HCT116 (cell line): Measurements from ENCODE around the gene GPHA2. TPM values are rescaled to one million over a fixed set of nuclear protein-coding genes. Genes with fewer than 3 reads are reported as not detected.

Experiments
- ATAC-seq: fragments of 200-7000 bp; cut with Tn5 transposase; 2 replicates; pipeline ENCODE4 v1.9.1; 2020; ENCODE audit warnings: mild to moderate bottlenecking, moderate library complexity
- BruUV-seq: library from RNA; stranded (reverse); fragments of 400-500 nt; replicated peaks from 2 replicates; lab custom pipeline; 2021; lab: Mats Ljungman, UMichigan
- CTCF ChIA-PET: fragments of 300-600 bp; sonication (Branson Sonifier 250); formaldehyde crosslinking; loops from one replicate; lab custom pipeline; 2021; ENCODE audit warnings: antibody characterized with exemption; lab: Charles Lee
- POLR2A ChIA-PET: fragments of 300-600, 350-600 bp; sonication (Branson Sonifier 250); formaldehyde crosslinking; loops from one replicate; lab custom pipeline; 2021; ENCODE audit warnings: antibody characterized with exemption; lab: Charles Lee
- RAD21 ChIA-PET, 2 experiments: fragments of 300-600 bp; sonication (Branson Sonifier 250); formaldehyde crosslinking; loops; one replicate each; lab custom pipeline; 2023; ENCODE audit warnings: low total read pairs in 2 of 2; ENCODE audit not compliant: uncharacterized antibody in 2 of 2, unreplicated experiment in 2 of 2, low non-redundant PET in 1 of 2; lab: Charles Lee
- DNase-seq: peaks from one replicate; pipeline ENCODE4 v3.0.0-alpha.2; 2010; ENCODE audit warnings: low read depth, low spot score
- H2AFZ ChIP-seq: fragments of 200-600 bp; shearing (Covaris generic), sonication (generic); 2 replicates; pipeline ENCODE4 v1.6.1; 2017; ENCODE audit warnings: low read depth, mixed run types, mixed read lengths, antibody characterized with exemption, low read length; ENCODE audit not compliant: poor library complexity, severe bottlenecking
- H3K27ac ChIP-seq: 2 replicates; pipeline ENCODE4 v1.5.1; 2012; ENCODE audit warnings: low read depth, low read length
- H3K27me3 ChIP-seq: fragments of 200-600 bp; sonication (generic); 2 replicates; pipeline ENCODE4 v1.6.1; 2016; ENCODE audit warnings: mixed run types, low read length, mixed read lengths; ENCODE audit not compliant: insufficient read depth
- H3K36me3 ChIP-seq, 2 experiments: fragments of 200-500 bp in 1 of 2; fragments of 200-600 bp in 1 of 2; sonication (Bioruptor generic) in 1 of 2; sonication (generic) in 1 of 2; 2 replicates each; pipeline versions ENCODE4 v1.5.1 to v1.6.1; 2014 to 2016; ENCODE audit warnings: low read length in 2 of 2, inconsistent platforms in 1 of 2, mixed read lengths in 1 of 2, mixed run types in 1 of 2; ENCODE audit not compliant: insufficient read depth in 2 of 2, control insufficient read depth in 1 of 2
- H3K4me1 ChIP-seq, 2 experiments: fragments of 200-600 bp in 1 of 2; sonication (generic) in 1 of 2; 2 replicates each; pipeline versions ENCODE4 v1.5.1 to v1.6.1; 2012 to 2017; ENCODE audit warnings: low read length in 2 of 2, inconsistent platforms in 1 of 2, mild to moderate bottlenecking in 1 of 2, mixed read lengths in 1 of 2, mixed run types in 1 of 2, moderate library complexity in 1 of 2; ENCODE audit not compliant: insufficient read depth in 2 of 2, control insufficient read depth in 1 of 2
- H3K4me2 ChIP-seq: fragments of 200-600 bp; sonication (generic); 2 replicates; pipeline ENCODE4 v1.6.1; 2017; ENCODE audit warnings: mixed run types, low read length, mixed read lengths
- H3K4me3 ChIP-seq, 2 experiments: fragments of 200-600 bp in 1 of 2; sonication (generic) in 1 of 2; replicated peaks in 1 of 2; 2 replicates each; pipeline ENCODE4 v1.5.1; 2011 to 2016; ENCODE audit warnings: low read length in 2 of 2, control low read depth in 1 of 2, low read depth in 1 of 2, mild to moderate bottlenecking in 1 of 2, mixed read lengths in 1 of 2, mixed run types in 1 of 2
- H3K79me2 ChIP-seq: fragments of 200-600 bp; sonication (generic); 2 replicates; pipeline ENCODE4 v1.6.1; 2017; ENCODE audit warnings: mild to moderate bottlenecking, mixed run types, low read length, moderate library complexity, mixed read lengths; ENCODE audit not compliant: insufficient read depth
- H3K9ac ChIP-seq: fragments of 200-600 bp; sonication (generic); 2 replicates; pipeline ENCODE4 v1.6.1; 2016; ENCODE audit warnings: low read length, mixed read lengths
- H3K9me2 ChIP-seq: fragments of 200-600 bp; sonication (generic), shearing (Covaris generic); 2 replicates; pipeline ENCODE4 v1.6.1; 2017; ENCODE audit warnings: mixed run types, mild to moderate bottlenecking, moderate library complexity; ENCODE audit not compliant: insufficient read depth
- H3K9me3 ChIP-seq, 2 experiments: fragments of 200-500 bp in 1 of 2; fragments of 200-600 bp in 1 of 2; sonication (Bioruptor generic) in 1 of 2; sonication (generic) in 1 of 2; 2 replicates each; pipeline ENCODE4 v1.6.1; 2014 to 2017; ENCODE audit warnings: low read length in 2 of 2, mixed read lengths in 2 of 2, inconsistent platforms in 1 of 2, low read depth in 1 of 2, mild to moderate bottlenecking in 1 of 2, mixed run types in 1 of 2, moderate library complexity in 1 of 2; ENCODE audit not compliant: control insufficient read depth in 1 of 2, insufficient read depth in 1 of 2
- H4K20me1 ChIP-seq: fragments of 200-600 bp; sonication (generic), shearing (Covaris generic); 2 replicates; pipeline ENCODE4 v1.6.1; 2017; ENCODE audit warnings: mixed run types, mild to moderate bottlenecking, moderate library complexity; ENCODE audit not compliant: insufficient read depth
- CEBPB ChIP-seq: IDR thresholded peaks from 2 replicates; pipeline ENCODE4 v1.6.1; 2012; ENCODE audit warnings: low read depth
- FOSL1 ChIP-seq: IDR thresholded peaks from 2 replicates; pipeline ENCODE4 v1.6.1; 2012; ENCODE audit warnings: low read depth
- JUND ChIP-seq: IDR thresholded peaks from 2 replicates; pipeline ENCODE4 v1.6.1; 2012
- POLR2A ChIP-seq: IDR thresholded peaks from 2 replicates; pipeline ENCODE4 v1.7.0; 2011; ENCODE audit warnings: borderline replicate concordance; ENCODE audit not compliant: insufficient read depth, insufficient read length; ENCODE audit errors: extremely low read depth
- SIN3A ChIP-seq: IDR thresholded peaks from 2 replicates; pipeline ENCODE4 v1.6.1; 2012; ENCODE audit warnings: low read depth
- ZNF274 ChIP-seq: fragments of 200-500 bp; sonication (Bioruptor generic); IDR thresholded peaks from 2 replicates; pipeline ENCODE4 v1.6.1; 2014; ENCODE audit warnings: mild to moderate bottlenecking, low read depth, low read length, inconsistent platforms
- intact Hi-C: fragments of 100-400 bp; cut with micrococcal nuclease; formaldehyde crosslinking; loops from 2 replicates; pipeline ENCODE4 v1.10.0; 2022
- total RNA-seq: library from RNA; stranded (reverse); gene quantifications from one replicate; pipeline ENCODE4 v1.2.1, GENCODE V29; 2021; ENCODE audit not compliant: unreplicated experiment
- TF ChIP-seq, protein P1 (sequence below): IDR thresholded peaks from 2 replicates; pipeline ENCODE4 v1.6.1; 2011; ENCODE audit warnings: mild to moderate bottlenecking, low read length, moderate library complexity; ENCODE audit not compliant: insufficient replicate concordance; ENCODE audit errors: extremely low read depth

Gene GPHA2
- total RNA-seq, 1 experiment from 2014 or later, result not detected

DNA sequence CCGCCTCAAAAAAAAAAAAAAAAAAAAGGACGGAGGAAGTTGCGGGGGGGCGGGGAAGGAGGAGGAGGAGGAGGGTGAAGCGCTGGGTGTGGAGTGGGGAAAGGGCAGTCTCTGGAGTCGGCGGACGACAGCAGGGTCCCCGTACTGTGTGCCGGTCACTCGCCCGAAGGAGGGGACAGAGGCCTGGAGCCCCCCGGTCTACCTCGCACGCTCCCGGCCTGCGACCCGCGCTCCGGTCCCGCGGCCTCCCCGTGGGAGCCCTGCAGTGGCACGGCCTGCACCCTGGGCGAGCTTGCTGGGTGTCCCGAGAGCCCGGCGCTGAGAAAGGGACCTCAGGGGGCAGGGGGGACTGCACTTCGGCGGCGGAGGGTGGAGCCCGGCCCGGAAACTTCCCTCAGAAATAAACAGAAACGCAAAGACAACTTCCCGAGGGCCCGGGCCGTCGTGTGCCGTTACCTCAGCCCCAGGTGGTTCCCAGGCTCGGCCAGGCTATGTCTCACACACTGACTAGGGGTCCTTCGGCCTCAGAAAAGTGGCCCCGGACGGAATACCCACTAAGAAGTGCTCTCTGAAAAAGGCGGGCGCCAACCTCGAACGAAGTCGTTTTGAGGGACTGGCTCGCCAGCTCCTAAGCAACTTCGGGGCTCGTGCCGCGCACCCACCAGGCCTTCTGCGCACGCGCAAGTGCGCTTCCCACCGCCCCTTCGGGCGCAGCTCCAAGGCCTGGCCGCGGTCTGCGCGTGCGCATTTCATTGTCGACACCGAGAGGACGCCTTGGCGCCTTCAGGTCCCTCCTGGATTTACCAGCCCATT lies 35.9 kb upstream of the GPHA2 start, which contains the start of gene MAJIN:
TSS of gene MAJIN (minus strand) at position 688 of the 813 bp plus-strand sequence. CDS start 12,703 bp downstream, outside the sequence.
- TF ChIP-seq JUND (no peak), POLR2A (no peak), CEBPB (no peak), FOSL1 (no peak), SIN3A (no peak), ZNF274 (no peak)
- TF ChIP-seq, protein P1, sequence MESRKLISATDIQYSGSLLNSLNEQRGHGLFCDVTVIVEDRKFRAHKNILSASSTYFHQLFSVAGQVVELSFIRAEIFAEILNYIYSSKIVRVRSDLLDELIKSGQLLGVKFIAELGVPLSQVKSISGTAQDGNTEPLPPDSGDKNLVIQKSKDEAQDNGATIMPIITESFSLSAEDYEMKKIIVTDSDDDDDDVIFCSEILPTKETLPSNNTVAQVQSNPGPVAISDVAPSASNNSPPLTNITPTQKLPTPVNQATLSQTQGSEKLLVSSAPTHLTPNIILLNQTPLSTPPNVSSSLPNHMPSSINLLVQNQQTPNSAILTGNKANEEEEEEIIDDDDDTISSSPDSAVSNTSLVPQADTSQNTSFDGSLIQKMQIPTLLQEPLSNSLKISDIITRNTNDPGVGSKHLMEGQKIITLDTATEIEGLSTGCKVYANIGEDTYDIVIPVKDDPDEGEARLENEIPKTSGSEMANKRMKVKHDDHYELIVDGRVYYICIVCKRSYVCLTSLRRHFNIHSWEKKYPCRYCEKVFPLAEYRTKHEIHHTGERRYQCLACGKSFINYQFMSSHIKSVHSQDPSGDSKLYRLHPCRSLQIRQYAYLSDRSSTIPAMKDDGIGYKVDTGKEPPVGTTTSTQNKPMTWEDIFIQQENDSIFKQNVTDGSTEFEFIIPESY, result no peak
- RAD21 ChIA-PET, result no interaction called here
- H3K79me2 ChIP-seq, result no peaks in the 10 kb centered on the region
- POLR2A ChIA-PET, result no interaction called here
- H4K20me1 ChIP-seq, result no peaks in the 10 kb centered on the region
- H3K9me3 ChIP-seq, result no peaks in the 10 kb centered on the region
- DNase-seq (no peak), ATAC-seq (no peak)
- intact Hi-C loops, result no loop called here
- no peak within 1 kb of the TSS for H3K4me2 ChIP-seq
- H3K9me2 ChIP-seq, result no peaks in the 10 kb centered on the region
- no TSS peak for BruUV-seq
- H2AFZ ChIP-seq, result no peak within 1 kb of the TSS
- no peaks in the 10 kb centered on the region for H3K36me3 ChIP-seq
- H3K4me1 ChIP-seq, result peaks cover 0 to 3% of the 10 kb centered on the region in 2 experiments; a peak in 1 of 4 replicates
- H3K27me3 ChIP-seq, result no peaks in the 10 kb centered on the region
- H3K9ac ChIP-seq, result no peak within 1 kb of the TSS
- H3K4me3 ChIP-seq, result no peak within 1 kb of the TSS
- CTCF ChIA-PET, result no interaction called here
- H3K27ac ChIP-seq, result no peak within 1 kb of the TSS
